OCI-LY1 (cell line): ENCODE data around the gene HDAC3.
A peak's percentile ranks its signal among the peaks of the same experiment; 100 is the strongest.

Source experiments
- H2AFZ ChIP-seq: fragments of 200-600 bp; sonication (generic), shearing (Covaris generic); 2 replicates; pipeline ENCODE4 v1.6.0; 2014; ENCODE audit warnings: antibody characterized with exemption, mild to moderate bottlenecking, low read length
- H3F3A ChIP-seq: fragments of 200-600 bp; sonication (generic), shearing (Covaris generic); 2 replicates; pipeline ENCODE4 v1.6.0; 2014; ENCODE audit warnings: mild to moderate bottlenecking, antibody characterized with exemption, low read length, moderate library complexity; ENCODE audit not compliant: insufficient read depth
- H3K27ac ChIP-seq: fragments of 200-600 bp; sonication (generic); 2 replicates; pipeline ENCODE4 v1.5.1; 2014; ENCODE audit warnings: low read length, mixed run types, mild to moderate bottlenecking, low read depth; ENCODE audit not compliant: poor library complexity, severe bottlenecking
- H3K27me3 ChIP-seq: fragments of 200-600 bp; sonication (generic); 2 replicates; pipeline ENCODE4 v1.6.0; 2014; ENCODE audit warnings: antibody characterized with exemption, mild to moderate bottlenecking, low read length, moderate library complexity; ENCODE audit not compliant: insufficient read depth
- H3K36me3 ChIP-seq: fragments of 200-600 bp; sonication (generic); 2 replicates; pipeline ENCODE4 v1.6.1; 2014; ENCODE audit warnings: mild to moderate bottlenecking, antibody characterized with exemption, low read length, moderate library complexity, mixed read lengths; ENCODE audit not compliant: insufficient read depth
- H3K4me1 ChIP-seq: fragments of 200-600 bp; sonication (generic); 2 replicates; pipeline ENCODE4 v1.5.1; 2014; ENCODE audit warnings: mild to moderate bottlenecking, low read length, moderate library complexity; ENCODE audit not compliant: insufficient read depth, severe bottlenecking
- H3K4me2 ChIP-seq: fragments of 200-600 bp; sonication (generic), shearing (Covaris generic); 2 replicates; pipeline ENCODE4 v1.6.1; 2014; ENCODE audit warnings: low read length
- H3K4me3 ChIP-seq: fragments of 200-600 bp; sonication (generic); 2 replicates; pipeline ENCODE4 v1.5.1; 2014; ENCODE audit warnings: low read length, low read depth, mild to moderate bottlenecking, mixed read lengths; ENCODE audit not compliant: poor library complexity, severe bottlenecking
- H3K79me2 ChIP-seq: fragments of 200-600 bp; shearing (Covaris generic); 2 replicates; pipeline ENCODE4 v1.6.1; 2016; ENCODE audit warnings: mixed run types, low read length, mixed read lengths; ENCODE audit not compliant: insufficient read depth
- H3K9ac ChIP-seq: fragments of 200-600 bp; sonication (generic), shearing (Covaris generic); 2 replicates; pipeline ENCODE4 v1.6.1; 2014; ENCODE audit warnings: mild to moderate bottlenecking, low read length, mixed read lengths
- H3K9me2 ChIP-seq: fragments of 200-600 bp; sonication (generic), shearing (Covaris generic); 2 replicates; pipeline ENCODE4 v1.6.1; 2014; ENCODE audit warnings: low read depth, mild to moderate bottlenecking, low read length, mixed read lengths
- H3K9me3 ChIP-seq: fragments of 200-600 bp; shearing (Covaris generic); 2 replicates; pipeline ENCODE4 v1.6.1; 2014; ENCODE audit warnings: low read length, mixed read lengths
- H4K20me1 ChIP-seq: fragments of 200-600 bp; sonication (generic), shearing (Covaris generic); 2 replicates; pipeline ENCODE4 v1.6.0; 2016; ENCODE audit warnings: mild to moderate bottlenecking, low read length; ENCODE audit not compliant: insufficient read depth
- CTCF ChIP-seq: fragments of 200-600 bp; sonication (generic), shearing (Covaris generic); IDR thresholded peaks from 2 replicates; pipeline ENCODE4 v1.5.1; 2017; ENCODE audit warnings: mild to moderate bottlenecking, antibody characterized with exemption, low read length, moderate library complexity, mixed read lengths
- EZH2 ChIP-seq: fragments of 200-600 bp; sonication (generic), shearing (Covaris generic); IDR thresholded peaks from 2 replicates; pipeline ENCODE4 v1.8.0; 2017; ENCODE audit warnings: borderline replicate concordance, mixed run types, mild to moderate bottlenecking, antibody characterized with exemption, low read length, moderate library complexity, mixed read lengths

Gene HDAC3

GRCh38 chr5:141637123-141637766 lies 596 bp upstream of the HDAC3 start:
- Histone ChIP-seq H3K9me3 (no peaks in the 10 kb centered on the region), H2AFZ (no peak overlapping the region), H3K79me2 (peaks cover 32% of the 10 kb centered on the region), H3F3A (no peaks in the 10 kb centered on the region), H3K9me2 (no peaks in the 10 kb centered on the region), H3K27me3 (no peaks in the 10 kb centered on the region), H3K4me3 (peak overlapping the region; percentile 94), H3K4me1 (peaks cover 35% of the 10 kb centered on the region), H3K36me3 (peaks cover 48% of the 10 kb centered on the region), H3K27ac (peak overlapping the region; percentile 70), H3K4me2 (peak overlapping the region; percentile 93), H3K9ac (peak overlapping the region; percentile 90), H4K20me1 (no peaks in the 10 kb centered on the region)
- TF ChIP-seq EZH2 (no peak), CTCF (no peak)

- H4K20me1 ChIP-seq = no peaks in the 10 kb centered on the region
- no peak overlapping the region for H2AFZ ChIP-seq
- no peaks in the 10 kb centered on the region for H3K9me3 ChIP-seq
- H3K36me3 ChIP-seq = peaks cover 46% of the 10 kb centered on the region
- TF ChIP-seq CTCF (no peak), EZH2 (no peak)
- peak overlapping the region; percentile 36 for H3K27ac ChIP-seq
- peak overlapping the region; percentile 90 for H3K9ac ChIP-seq
- H3K79me2 ChIP-seq = peaks cover 32% of the 10 kb centered on the region
- peak overlapping the region; percentile 94 for H3K4me3 ChIP-seq
- H3K4me1 ChIP-seq = peaks cover 35% of the 10 kb centered on the region
- H3F3A ChIP-seq = no peaks in the 10 kb centered on the region
- H3K4me2 ChIP-seq = peak overlapping the region; percentile 93
- H3K27me3 ChIP-seq = no peaks in the 10 kb centered on the region
- H3K9me2 ChIP-seq = no peaks in the 10 kb centered on the region
Measured at GRCh38 chr5:141636106-141636412, 590 bp downstream of the HDAC3 start.

GRCh38 chr5:141635646-141636045 lies 1.0 kb downstream of the HDAC3 start:
- Histone ChIP-seq H3K4me2 (peak overlapping the region; percentile 93), H3K4me1 (peaks cover 35% of the 10 kb centered on the region), H4K20me1 (no peaks in the 10 kb centered on the region), H3K4me3 (peak overlapping the region; percentile 94), H3K27ac (no peak overlapping the region), H2AFZ (no peak overlapping the region), H3K79me2 (peaks cover 32% of the 10 kb centered on the region), H3K27me3 (no peaks in the 10 kb centered on the region), H3F3A (no peaks in the 10 kb centered on the region), H3K9me2 (no peaks in the 10 kb centered on the region), H3K36me3 (peaks cover 43% of the 10 kb centered on the region), H3K9ac (peak overlapping the region; percentile 90), H3K9me3 (no peaks in the 10 kb centered on the region)
- TF ChIP-seq EZH2 = no peak
- TF ChIP-seq CTCF = no peak
